Measurements from ENCODE around the gene ARMH1. TPM values are rescaled to one million over a fixed set of nuclear protein-coding genes. Genes with fewer than 3 reads are reported as not detected.

ARMH1 gene
- total RNA-seq, 1 donor from 2014 or later: 15.0 TPM

DNA sequence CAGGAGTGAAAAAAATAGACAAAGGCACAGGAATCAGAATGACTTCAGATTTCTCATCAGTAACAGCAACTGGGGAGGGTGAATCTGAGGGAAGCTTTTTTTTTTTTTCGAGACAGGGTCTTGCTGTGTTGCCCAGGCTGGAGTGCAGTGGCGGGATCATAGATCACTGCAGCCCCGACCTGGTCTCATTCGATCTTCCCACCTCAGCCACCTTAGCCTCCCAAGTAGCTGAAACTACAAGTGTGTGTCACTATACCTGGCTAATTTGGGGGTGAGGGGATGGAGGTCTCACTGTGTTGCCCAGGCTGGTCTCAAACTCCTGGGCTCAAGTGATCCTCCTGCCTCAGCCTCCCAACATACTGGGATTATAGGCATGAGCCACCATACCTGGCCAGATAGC lies 10.7 kb downstream of the ARMH1 start:
- Mint-ChIP-seq H3K4me1 (ENCODE audit: low read depth) (peaks cover 12% of the 10 kb centered on the region), H3K36me3 (ENCODE audit: insufficient read depth) (peaks cover 2% of the 10 kb centered on the region), H3K27ac (no peak overlapping the region), H3K9me3 (ENCODE audit: low read depth) (no peaks in the 10 kb centered on the region), H3K27me3 (no peaks in the 10 kb centered on the region), H3K4me3 (ENCODE audit: low read depth) (no peak overlapping the region)
- no peak for DNase-seq (ENCODE audit: low spot score, unreplicated experiment)
- TF ChIP-seq, protein P1, sequence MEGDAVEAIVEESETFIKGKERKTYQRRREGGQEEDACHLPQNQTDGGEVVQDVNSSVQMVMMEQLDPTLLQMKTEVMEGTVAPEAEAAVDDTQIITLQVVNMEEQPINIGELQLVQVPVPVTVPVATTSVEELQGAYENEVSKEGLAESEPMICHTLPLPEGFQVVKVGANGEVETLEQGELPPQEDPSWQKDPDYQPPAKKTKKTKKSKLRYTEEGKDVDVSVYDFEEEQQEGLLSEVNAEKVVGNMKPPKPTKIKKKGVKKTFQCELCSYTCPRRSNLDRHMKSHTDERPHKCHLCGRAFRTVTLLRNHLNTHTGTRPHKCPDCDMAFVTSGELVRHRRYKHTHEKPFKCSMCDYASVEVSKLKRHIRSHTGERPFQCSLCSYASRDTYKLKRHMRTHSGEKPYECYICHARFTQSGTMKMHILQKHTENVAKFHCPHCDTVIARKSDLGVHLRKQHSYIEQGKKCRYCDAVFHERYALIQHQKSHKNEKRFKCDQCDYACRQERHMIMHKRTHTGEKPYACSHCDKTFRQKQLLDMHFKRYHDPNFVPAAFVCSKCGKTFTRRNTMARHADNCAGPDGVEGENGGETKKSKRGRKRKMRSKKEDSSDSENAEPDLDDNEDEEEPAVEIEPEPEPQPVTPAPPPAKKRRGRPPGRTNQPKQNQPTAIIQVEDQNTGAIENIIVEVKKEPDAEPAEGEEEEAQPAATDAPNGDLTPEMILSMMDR (IDR thresholded peaks at IDR 0.05; ENCODE audit: unreplicated experiment): no peak

DNA sequence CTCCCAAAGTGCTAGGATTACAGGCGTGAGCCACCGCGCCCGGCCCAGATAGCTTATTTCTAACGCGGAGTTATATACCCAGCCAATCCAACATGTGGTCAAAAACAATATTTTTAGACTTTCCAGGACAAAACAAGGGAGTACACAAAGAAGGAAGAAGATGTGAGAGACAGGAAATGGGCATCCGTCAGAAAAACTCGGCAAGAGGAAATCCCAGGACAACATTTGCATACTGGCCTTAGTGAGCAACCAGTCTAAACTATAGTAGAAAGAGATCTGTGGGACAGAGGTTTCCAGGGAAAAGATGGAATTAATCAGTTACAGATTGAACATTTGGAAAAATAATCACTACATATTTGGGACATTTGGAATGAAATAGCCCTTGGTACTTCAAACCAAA lies 11.4 kb downstream of the ARMH1 start:
- no peaks in the 10 kb centered on the region for H3K27me3 Mint-ChIP-seq
- H3K4me1 Mint-ChIP-seq (ENCODE audit: low read depth): peaks cover 12% of the 10 kb centered on the region
- H3K36me3 Mint-ChIP-seq (ENCODE audit: insufficient read depth): no peaks in the 10 kb centered on the region
- no peaks in the 10 kb centered on the region for H3K9me3 Mint-ChIP-seq (ENCODE audit: low read depth)
- no peak overlapping the region for H3K27ac Mint-ChIP-seq
- TF ChIP-seq, protein P1 (IDR thresholded peaks at IDR 0.05; ENCODE audit: unreplicated experiment): no peak
- no peak for DNase-seq (ENCODE audit: low spot score, unreplicated experiment)
- H3K4me3 Mint-ChIP-seq (ENCODE audit: low read depth): no peak overlapping the region

DNA sequence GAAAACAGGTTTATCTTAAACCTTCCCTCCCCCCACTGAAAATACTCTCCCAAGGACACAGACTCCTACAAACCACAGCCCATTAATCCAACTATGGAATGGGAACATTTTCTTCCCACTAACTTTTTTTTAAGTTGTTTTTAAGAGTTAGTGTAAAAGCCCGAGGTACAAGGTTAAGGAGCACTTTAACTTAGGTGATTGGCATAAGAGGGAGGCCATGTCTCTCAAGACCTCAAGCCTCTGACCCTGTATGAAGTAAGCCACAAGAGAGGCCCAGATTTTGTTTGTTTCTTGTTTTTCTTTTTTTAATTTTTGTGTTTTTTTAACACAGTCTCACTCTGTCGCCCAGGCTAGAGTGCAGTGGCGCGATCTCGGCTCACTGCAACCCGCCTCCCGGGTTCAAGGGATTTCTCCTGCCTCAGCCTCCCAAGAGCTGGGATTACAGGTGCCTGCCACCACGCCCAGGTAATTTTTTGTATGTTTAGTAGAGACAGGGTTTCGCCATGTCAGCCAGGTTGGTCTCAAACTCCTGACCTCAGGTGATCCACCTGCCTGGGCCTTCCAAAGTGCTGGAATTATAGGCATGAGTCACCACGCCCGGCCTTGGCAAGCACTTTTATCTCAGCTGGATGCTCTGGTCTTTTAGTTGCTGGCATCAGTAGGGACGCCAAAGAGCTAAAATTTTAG lies 14.4 kb downstream of the ARMH1 start:
- no peak overlapping the region for H3K4me3 Mint-ChIP-seq (ENCODE audit: low read depth)
- DNase-seq (ENCODE audit: low spot score, unreplicated experiment): no peak
- H3K27me3 Mint-ChIP-seq: no peaks in the 10 kb centered on the region
- TF ChIP-seq, protein P1 (IDR thresholded peaks at IDR 0.05; ENCODE audit: unreplicated experiment): no peak
- H3K36me3 Mint-ChIP-seq (ENCODE audit: insufficient read depth): peaks cover 5% of the 10 kb centered on the region
- no peaks in the 10 kb centered on the region for H3K4me1 Mint-ChIP-seq (ENCODE audit: low read depth)
- no peaks in the 10 kb centered on the region for H3K9me3 Mint-ChIP-seq (ENCODE audit: low read depth)
- H3K27ac Mint-ChIP-seq: no peak overlapping the region

DNA sequence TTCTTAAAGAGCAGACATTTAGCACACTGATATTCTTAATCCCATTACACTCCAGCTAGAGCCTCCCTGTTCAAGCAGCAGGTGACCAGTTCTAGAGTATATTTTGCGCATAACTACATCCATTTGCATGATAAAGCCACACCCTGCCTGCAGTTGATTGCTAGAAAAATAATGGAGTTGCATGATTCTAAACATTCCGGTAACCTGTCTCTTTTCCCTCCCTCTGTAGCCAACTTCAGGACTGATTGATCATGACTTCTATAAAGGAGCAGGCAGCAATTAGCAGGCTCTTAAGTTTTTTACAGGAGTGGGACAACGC lies 14.9 kb downstream of the ARMH1 start:
- no peak for DNase-seq (ENCODE audit: low spot score, unreplicated experiment)
- Mint-ChIP-seq H3K9me3 (ENCODE audit: low read depth) (no peaks in the 10 kb centered on the region), H3K27ac (no peak overlapping the region), H3K4me3 (ENCODE audit: low read depth) (no peak overlapping the region), H3K27me3 (no peaks in the 10 kb centered on the region), H3K36me3 (ENCODE audit: insufficient read depth) (peaks cover 5% of the 10 kb centered on the region), H3K4me1 (ENCODE audit: low read depth) (no peaks in the 10 kb centered on the region)
- TF ChIP-seq, protein P1 (IDR thresholded peaks at IDR 0.05; ENCODE audit: unreplicated experiment): no peak

DNA sequence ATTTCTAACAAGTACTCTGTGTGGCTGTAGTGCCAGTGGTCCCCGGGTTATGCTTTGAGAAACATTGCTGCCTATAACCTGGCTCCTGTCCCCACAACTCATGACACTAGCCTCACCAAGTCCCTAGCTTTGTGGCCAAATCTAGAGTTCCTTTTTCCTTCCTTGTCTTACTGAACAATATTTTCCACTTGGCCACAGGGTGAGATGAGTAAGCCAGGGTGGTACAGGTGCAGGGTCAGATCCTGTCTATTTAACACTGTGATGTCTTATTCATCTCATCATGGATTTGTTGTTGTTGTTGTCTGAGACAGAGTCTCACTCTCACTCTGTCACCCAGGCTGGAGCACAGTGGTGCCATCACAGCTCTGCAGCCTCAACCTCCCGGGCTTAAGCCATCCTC lies 18.6 kb downstream of the ARMH1 start:
- Mint-ChIP-seq H3K4me3 (ENCODE audit: low read depth) (no peak overlapping the region), H3K4me1 (ENCODE audit: low read depth) (no peaks in the 10 kb centered on the region), H3K9me3 (ENCODE audit: low read depth) (no peaks in the 10 kb centered on the region), H3K36me3 (ENCODE audit: insufficient read depth) (peaks cover 5% of the 10 kb centered on the region), H3K27ac (no peak overlapping the region), H3K27me3 (no peaks in the 10 kb centered on the region)
- DNase-seq (ENCODE audit: low spot score, unreplicated experiment): no peak
- TF ChIP-seq, protein P1 (IDR thresholded peaks at IDR 0.05; ENCODE audit: unreplicated experiment): no peak
